ENCODE measurements around the gene VEZT. TPM values are rescaled to one million over a fixed set of nuclear protein-coding genes. Genes with fewer than 3 reads are reported as not detected.

The VEZT gene
- total and polyA plus RNA-seq, 10 of the 15 experiments (the other 5 are each of a cell fraction or from before 2014, with no cell fraction given), result 32.8 to 134 (median 66.2) TPM

- ChIA-PET RAD21 (ENCODE audit: unreplicated experiment) (no interaction called here), CTCF (no interaction called here), SMC1A (ENCODE audit: uncharacterized antibody, unreplicated experiment) (interaction anchor here (0.9 to 1.9 kb wide), 4 partner anchors 13 to 144 kb away, joined by 3 to 5 read pairs (median 3); no protein-coding TSS in a partner anchor), POLR2A (no interaction called here)
- Histone ChIP-seq H3K36me3 (ENCODE audit: control insufficient read depth in 2 of 2, insufficient read depth in 2 of 2, low read length in 1 of 2) (peaks cover 2 to 10% of the 10 kb centered on the region in 2 experiments; a peak in 2 of 4 replicates), H2AFZ (ENCODE audit: control insufficient read depth, low read depth, low read length) (no peak overlapping the region), H3K27ac (ENCODE audit: control insufficient read depth, insufficient read depth) (no peak overlapping the region), H3K79me2 (ENCODE audit: control insufficient read depth, insufficient read depth, low read length) (no peaks in the 10 kb centered on the region), H3K4me2 (ENCODE audit: control insufficient read depth, insufficient read depth) (no peak overlapping the region), H3K9me3 (replicated peaks; ENCODE audit: control insufficient read depth, insufficient read depth, low read length) (no peaks in the 10 kb centered on the region), H3K4me1 (ENCODE audit: control insufficient read depth, insufficient read depth, low read length) (no peaks in the 10 kb centered on the region), H4K20me1 (ENCODE audit: control insufficient read depth, insufficient read depth) (no peaks in the 10 kb centered on the region), H3K9ac (ENCODE audit: control insufficient read depth, insufficient read depth, low read length) (no peak overlapping the region), H3K27me3 (replicated peaks in 1 of 2; ENCODE audit: control insufficient read depth in 2 of 2, insufficient read depth in 2 of 2, low read length in 1 of 2) (no peaks in the 10 kb centered on the region), H3K4me3 (no peak overlapping the region)
- DNase-seq (ENCODE audit: low read depth, low spot score) (no peak), ATAC-seq (no peak), FAIRE-seq (no peak)
- no TSS peak for BruUV-seq (replicated peaks)
- in situ Hi-C loops (cut with MboI) (no loop called here), intact Hi-C loops (cut with micrococcal nuclease; ENCODE audit: unreplicated experiment) (no loop called here)
- no peak for TF ChIP-seq TAF1 (IDR thresholded peaks at IDR 0.05; ENCODE audit: borderline replicate concordance, low read depth, low read length)
- TF ChIP-seq CBFB (IDR thresholded peaks at IDR 0.05; ENCODE audit: low read depth), result no peak
- no peak for TF ChIP-seq CBX3 (IDR thresholded peaks at IDR 0.05; ENCODE audit: borderline replicate concordance, low read depth)
- TF ChIP-seq, protein P1, sequence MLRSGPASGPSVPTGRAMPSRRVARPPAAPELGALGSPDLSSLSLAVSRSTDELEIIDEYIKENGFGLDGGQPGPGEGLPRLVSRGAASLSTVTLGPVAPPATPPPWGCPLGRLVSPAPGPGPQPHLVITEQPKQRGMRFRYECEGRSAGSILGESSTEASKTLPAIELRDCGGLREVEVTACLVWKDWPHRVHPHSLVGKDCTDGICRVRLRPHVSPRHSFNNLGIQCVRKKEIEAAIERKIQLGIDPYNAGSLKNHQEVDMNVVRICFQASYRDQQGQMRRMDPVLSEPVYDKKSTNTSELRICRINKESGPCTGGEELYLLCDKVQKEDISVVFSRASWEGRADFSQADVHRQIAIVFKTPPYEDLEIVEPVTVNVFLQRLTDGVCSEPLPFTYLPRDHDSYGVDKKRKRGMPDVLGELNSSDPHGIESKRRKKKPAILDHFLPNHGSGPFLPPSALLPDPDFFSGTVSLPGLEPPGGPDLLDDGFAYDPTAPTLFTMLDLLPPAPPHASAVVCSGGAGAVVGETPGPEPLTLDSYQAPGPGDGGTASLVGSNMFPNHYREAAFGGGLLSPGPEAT (IDR thresholded peaks at IDR 0.05; ENCODE audit: low read depth), result no peak
- no peak for TF ChIP-seq STAT3 (IDR thresholded peaks at IDR 0.05; ENCODE audit: low read depth, low read length)
- no peak for TF ChIP-seq MEF2B (IDR thresholded peaks at IDR 0.05; ENCODE audit: partially characterized antibody, poor library complexity, severe bottlenecking)
- TF ChIP-seq ZSCAN29 (IDR thresholded peaks at IDR 0.05), result no peak
- no peak for TF ChIP-seq SMC3 (IDR thresholded peaks at IDR 0.05; ENCODE audit: borderline replicate concordance, low read length)
- TF ChIP-seq BMI1 (IDR thresholded peaks at IDR 0.05; ENCODE audit: borderline replicate concordance), result no peak
- no peak for TF ChIP-seq JUNB (IDR thresholded peaks at IDR 0.05)
- no peak for TF ChIP-seq IKZF2 (IDR thresholded peaks at IDR 0.05)
- no peak for TF ChIP-seq ZNF384 (IDR thresholded peaks at IDR 0.05; ENCODE audit: borderline replicate concordance, low read depth, low read length)
- TF ChIP-seq BCL11A (IDR thresholded peaks at IDR 0.05; ENCODE audit: low read depth, low read length), result no peak
- WGBS (ENCODE audit: insufficient coverage, insufficient replicate concordance, low lambda C conversion rate, missing lambda C conversion rate), result 97% methylated on average over 4 of the region's 4 CpGs
Observed at GRCh38 chr12:95261109-95261508, 43.5 kb downstream of the VEZT start.
